K562 (cell line): ENCODE results near the gene MRO. TPM values are rescaled to one million over a fixed set of nuclear protein-coding genes. Genes with fewer than 3 reads are reported as not detected.

Experiments
- ATAC-seq: fragments of 200-7000 bp; cut with Tn5 transposase; 3 replicates; pipeline ENCODE4 v1.9.1; 2020; ENCODE audit warnings: moderate library complexity
- BruUV-seq: library from RNA; stranded (reverse); fragments of 400-500 nt; replicated peaks from 2 replicates; lab custom pipeline; 2021; lab: Mats Ljungman, UMichigan
- CTCF ChIA-PET: fragments of 300-600 bp; formaldehyde crosslinking; extraction: SDS; loops from one replicate; lab custom pipeline; 2021; ENCODE audit warnings: low intra/inter-chr PET ratio; lab: Yijun Ruan, JAX
- POLR2A ChIA-PET: fragments of 300-600, 350-650 bp; sonication (Branson Sonifier 250); formaldehyde crosslinking; extraction: SDS; loops from one replicate; lab custom pipeline; 2021; ENCODE audit warnings: antibody characterized with exemption, inconsistent platforms; lab: Yijun Ruan, JAX
- DNase-seq, 4 experiments: peaks; one replicate each; pipeline versions ENCODE4 v3.0.0 to v3.0.0-alpha.2; 2011 to 2018; ENCODE audit warnings: low spot score in 3 of 4, mixed read lengths in 3 of 4; ENCODE audit errors: extremely low read depth in 1 of 4
- FAIRE-seq: peaks from 2 replicates; lab custom pipeline; 2011; peaks lifted over from hg19 to GRCh38; lab: Jason Lieb, UNC
- H2AFZ ChIP-seq: 2 replicates; pipeline ENCODE4 v1.6.0; 2011; ENCODE audit warnings: low read depth, low read length, control low read depth, inconsistent platforms
- H3K27ac ChIP-seq: fragments of 200-600 bp; 3 replicates; pipeline ENCODE4 v1.8.0; 2011; ENCODE audit warnings: low read depth, mild to moderate bottlenecking, control low read depth, inconsistent platforms, low read length, moderate library complexity, mixed read lengths; ENCODE audit errors: extremely low read depth
- H3K27me3 ChIP-seq, 2 experiments: fragments of 300-600 bp in 1 of 2; 2 replicates in 1 of 2; 3 replicates in 1 of 2; pipeline versions ENCODE4 v1.6.0 to v1.8.0; 2011; ENCODE audit warnings: inconsistent platforms in 2 of 2, low read length in 2 of 2, mild to moderate bottlenecking in 1 of 2, mixed read lengths in 1 of 2, moderate library complexity in 1 of 2; ENCODE audit not compliant: control insufficient read depth in 2 of 2, insufficient read depth in 2 of 2
- H3K36me3 ChIP-seq: fragments of 300-600 bp; 3 replicates; pipeline ENCODE4 v1.8.0; 2011; ENCODE audit warnings: mild to moderate bottlenecking, low read length, inconsistent platforms; ENCODE audit not compliant: control insufficient read depth, insufficient read depth
- H3K4me1 ChIP-seq, 2 experiments: fragments of 200-600 bp in 1 of 2; replicated peaks in 1 of 2; 2 replicates in 1 of 2; 3 replicates in 1 of 2; pipeline versions ENCODE4 v1.5.1 to v1.8.0; 2011; ENCODE audit warnings: inconsistent platforms in 2 of 2, low read length in 2 of 2, mild to moderate bottlenecking in 1 of 2, mixed read lengths in 1 of 2, moderate library complexity in 1 of 2; ENCODE audit not compliant: control insufficient read depth in 2 of 2, insufficient read depth in 2 of 2
- H3K4me2 ChIP-seq: 2 replicates; pipeline ENCODE4 v1.6.1; 2011; ENCODE audit warnings: low read length, control low read depth, inconsistent platforms, mixed read lengths; ENCODE audit not compliant: insufficient read depth
- H3K4me3 ChIP-seq: fragments of 200-600 bp; sonication (generic), shearing (Covaris generic); 2 replicates; pipeline ENCODE4 v1.5.1; 2016; ENCODE audit warnings: control low read depth, inconsistent platforms
- H3K79me2 ChIP-seq: fragments of 200-600 bp; 3 replicates; pipeline ENCODE4 v1.8.0; 2011; ENCODE audit warnings: low read length, inconsistent platforms; ENCODE audit not compliant: control insufficient read depth, insufficient read depth
- H3K9ac ChIP-seq, 2 experiments: 2 replicates each; pipeline versions ENCODE4 v1.6.0 to v1.6.1; 2011; ENCODE audit warnings: low read depth in 2 of 2, low read length in 2 of 2, control low read depth in 1 of 2, inconsistent platforms in 1 of 2, mild to moderate bottlenecking in 1 of 2, mixed read lengths in 1 of 2; ENCODE audit not compliant: insufficient read depth in 1 of 2
- H3K9me1 ChIP-seq: one replicate; pipeline ENCODE4 v1.6.0; 2011; ENCODE audit warnings: inconsistent platforms, mild to moderate bottlenecking, low read length, moderate library complexity; ENCODE audit not compliant: control insufficient read depth, insufficient read depth
- H3K9me3 ChIP-seq: replicated peaks from 2 replicates; pipeline ENCODE4 v1.5.1; 2011; ENCODE audit warnings: low read depth, low read length, inconsistent platforms; ENCODE audit not compliant: control insufficient read depth, insufficient read depth
- H4K20me1 ChIP-seq: replicated peaks from 2 replicates; pipeline ENCODE4 v1.6.1; 2011; ENCODE audit warnings: low read length, inconsistent platforms, mixed read lengths; ENCODE audit not compliant: control insufficient read depth, insufficient read depth
- HINFP ChIP-seq: fragments of 450-650 bp; conservative IDR thresholded peaks from 2 replicates; pipeline ENCODE4 v1.6.1; 2016; ENCODE audit warnings: missing genetic modification characterization, low read depth, mild to moderate bottlenecking, control low read depth, missing compliant biosample characterization
- YY1 ChIP-seq, 3 experiments: IDR thresholded peaks; 2 replicates each; pipeline ENCODE4 v1.6.1; 2011; ENCODE audit warnings: low read length in 2 of 3, mild to moderate bottlenecking in 2 of 3, moderate library complexity in 2 of 3, borderline replicate concordance in 1 of 3, control low read depth in 1 of 3, low read depth in 1 of 3; ENCODE audit not compliant: insufficient read depth in 3 of 3, insufficient replicate concordance in 2 of 3, control insufficient read depth in 1 of 3, insufficient read length in 1 of 3; ENCODE audit errors: extremely low read depth in 1 of 3
- ZNF655 ChIP-seq: fragments of 250-450 bp; sonication (Bioruptor Pico); IDR thresholded peaks from 2 replicates; pipeline ENCODE4 v1.5.0; 2021
- WGBS: fragments of 100-300 bp; shearing (Covaris generic); methylation state at CpG from one replicate; pipeline ENCODE4 v1.1.6; 2016; ENCODE audit warnings: low coverage, mixed read lengths; ENCODE audit not compliant: insufficient coverage; ENCODE audit errors: missing lambda C conversion rate; 5-methylcytosine and 5-hydroxymethylcytosine counted together
- in situ Hi-C: fragments of 300-500 bp; cut with MboI; formaldehyde crosslinking; loops from 4 replicates; pipeline ENCODE4 v1.15.0; 2018; ENCODE audit warnings: inconsistent platforms, mixed read lengths
- intact Hi-C: fragments of 100-400 bp; cut with micrococcal nuclease; formaldehyde crosslinking; loops from 2 replicates; pipeline ENCODE4 v1.14.2; 2022
- polyA plus RNA-seq, 8 experiments: library from polyadenylated mRNA; depleted of rRNA in 4 of 8; stranded (reverse) in 5 of 8; unstranded in 3 of 8; fragments of >200 nt; fragmentation: Nextera tagmentation in 2 of 8; fragmentation: Illumina TruSeq in 1 of 8; extraction: Ambion mirVana in 2 of 8; extraction: Trizol in 1 of 8; gene quantifications; 2 replicates each; pipeline versions ENCODE4 v1.2.1 to v1.2.3, GENCODE V29; 2011 to 2014; ENCODE audit warnings: inconsistent platforms in 1 of 8, missing spikeins in 1 of 8
- total RNA-seq, 7 experiments: library from RNA; depleted of rRNA in 6 of 7; stranded (reverse); fragments of >200 nt in 6 of 7; fragmentation: Illumina TruSeq in 2 of 7; extraction: Trizol in 2 of 7; gene quantifications; 2 replicates each; pipeline versions ENCODE4 v1.2.1 to v1.2.3, GENCODE V29; 2011 to 2021; ENCODE audit warnings: low replicate concordance in 1 of 7
- TF ChIP-seq, protein P1 (sequence below), 2 experiments: fragments of 450-650 bp in 1 of 2; sonication (generic) in 1 of 2; formaldehyde crosslinking in 1 of 2; IDR thresholded peaks in 1 of 2; conservative IDR thresholded peaks in 1 of 2; 2 replicates each; pipeline versions ENCODE4 v1.6.1 to v1.8.1; 2016 to 2023; ENCODE audit warnings: mild to moderate bottlenecking in 2 of 2, moderate library complexity in 2 of 2, inconsistent platforms in 1 of 2, missing genetic modification reagents in 1 of 2

MRO gene
- total and polyA plus RNA-seq, 9 of the 15 experiments (the other 6 are each of a cell fraction or from before 2014, with no cell fraction given), result 0.06 TPM; not detected in 8

DNA sequence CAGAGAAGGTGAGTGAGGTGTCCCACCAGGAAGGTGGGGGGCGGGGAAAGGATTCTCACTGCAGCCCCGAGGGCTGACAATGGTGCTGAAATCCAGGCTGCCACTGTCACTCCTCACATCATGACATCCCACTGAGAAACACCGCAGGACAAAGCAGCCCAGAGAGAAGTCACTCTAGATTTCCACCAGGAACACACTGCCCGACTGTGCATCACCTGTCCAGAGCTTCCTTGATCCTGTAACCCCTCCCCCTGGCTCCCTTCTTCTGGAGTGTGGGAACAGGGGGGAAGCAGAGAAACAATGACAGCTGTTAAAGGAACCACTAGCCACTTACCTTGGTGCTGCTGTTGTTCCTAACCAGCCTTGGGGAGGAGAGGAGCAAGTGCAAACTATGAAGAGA is 69.9 kb downstream of the MRO start:
- DNase-seq (no peak), ATAC-seq (no peak), FAIRE-seq (no peak)
- 0% methylated on average over 3 of the region's 4 CpGs for WGBS
- no TSS peak for BruUV-seq
- Histone ChIP-seq H3K79me2 (no peaks in the 10 kb centered on the region), H4K20me1 (no peaks in the 10 kb centered on the region), H3K27ac (no peak overlapping the region), H3K9me3 (no peaks in the 10 kb centered on the region), H3K9ac (no peak overlapping the region), H3K36me3 (no peaks in the 10 kb centered on the region), H3K27me3 (peaks cover 0 to 12% of the 10 kb centered on the region in 2 experiments; a peak in 1 of 5 replicates), H2AFZ (no peak overlapping the region), H3K4me2 (no peak overlapping the region), H3K4me3 (no peak overlapping the region), H3K9me1 (no peaks in the 10 kb centered on the region), H3K4me1 (no peaks in the 10 kb centered on the region)
- POLR2A ChIA-PET, result interaction anchor here (0.6 to 0.7 kb wide), 2 partner anchors 14 to 357 kb away, joined by 3 read pairs; no protein-coding TSS in a partner anchor
- intact Hi-C loops (no loop called here), in situ Hi-C loops (no loop called here)
- no peak for TF ChIP-seq YY1 (IDR thresholded peaks at IDR 0.05; ENCODE audit: borderline replicate concordance in 1 of 3, control insufficient read depth in 1 of 3, extremely low read depth in 1 of 3, insufficient read depth in 3 of 3, insufficient read length in 1 of 3, insufficient replicate concordance in 2 of 3, low read depth in 1 of 3, low read length in 2 of 3)
- TF ChIP-seq HINFP (tag), result no peak
- no peak for TF ChIP-seq ZNF655 (CRISPR knock-in tag)
- TF ChIP-seq, protein P1, sequence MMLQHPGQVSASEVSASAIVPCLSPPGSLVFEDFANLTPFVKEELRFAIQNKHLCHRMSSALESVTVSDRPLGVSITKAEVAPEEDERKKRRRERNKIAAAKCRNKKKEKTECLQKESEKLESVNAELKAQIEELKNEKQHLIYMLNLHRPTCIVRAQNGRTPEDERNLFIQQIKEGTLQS (IDR thresholded peaks at IDR 0.05), result no peak
- TF ChIP-seq, protein P1 (CRISPR knock-in tag; conservative IDR thresholded peaks at IDR 0.05), result no peak
- CTCF ChIA-PET, result no interaction called here
